Liver (tissue), 9 donors: Measurements from ENCODE around the gene RIMBP2. TPM values are rescaled to one million over a fixed set of nuclear protein-coding genes. Genes with fewer than 3 reads are reported as not detected.

Experiments
- DNase-seq: peaks from one replicate; pipeline ENCODE4 v3.0.0-alpha.2; 2017; ENCODE audit warnings: low spot score
- H3K27ac ChIP-seq, 2 donors: one replicate each; pipeline ENCODE4 v1.7.0; 2013; ENCODE audit warnings: inconsistent platforms in 2 of 2, low read length in 2 of 2, control low read depth in 1 of 2, low read depth in 1 of 2, mild to moderate bottlenecking in 1 of 2
- H3K27me3 ChIP-seq, 4 donors: one replicate each; pipeline versions ENCODE4 v1.6.1 to v1.7.0; 2013; ENCODE audit warnings: low read length in 3 of 4, inconsistent platforms in 1 of 4, mild to moderate bottlenecking in 1 of 4, moderate library complexity in 1 of 4; ENCODE audit not compliant: control insufficient read depth in 4 of 4, insufficient read depth in 4 of 4
- H3K36me3 ChIP-seq, 4 donors: one replicate each; pipeline versions ENCODE4 v1.6.1 to v1.7.0; 2013; ENCODE audit warnings: low read length in 3 of 4, mild to moderate bottlenecking in 3 of 4, low read depth in 1 of 4, moderate library complexity in 1 of 4; ENCODE audit not compliant: control insufficient read depth in 4 of 4, insufficient read depth in 3 of 4
- H3K4me1 ChIP-seq, 4 donors: one replicate each; pipeline versions ENCODE4 v1.6.1 to v1.7.0; 2013; ENCODE audit warnings: low read length in 3 of 4, mild to moderate bottlenecking in 3 of 4, moderate library complexity in 1 of 4; ENCODE audit not compliant: control insufficient read depth in 4 of 4, insufficient read depth in 4 of 4
- H3K4me3 ChIP-seq, 3 donors: one replicate each; pipeline versions ENCODE4 v1.6.1 to v1.7.0; 2013; ENCODE audit warnings: low read length in 3 of 3, control low read depth in 1 of 3, low read depth in 1 of 3, mild to moderate bottlenecking in 1 of 3
- H3K9ac ChIP-seq, 2 donors: one replicate each; pipeline ENCODE4 v1.7.0; 2013; ENCODE audit warnings: low read length in 2 of 2, mild to moderate bottlenecking in 2 of 2, moderate library complexity in 2 of 2, control low read depth in 1 of 2, low read depth in 1 of 2
- H3K9me3 ChIP-seq, 4 donors: one replicate each; pipeline versions ENCODE4 v1.6.1 to v1.7.0; 2013; ENCODE audit warnings: low read length in 3 of 4; ENCODE audit not compliant: control insufficient read depth in 4 of 4
- ATF3 ChIP-seq: IDR thresholded peaks from 2 replicates; pipeline ENCODE4 v1.6.1; 2016; ENCODE audit warnings: antibody characterized with exemption
- CTCF ChIP-seq: fragments of 150-350 bp; IDR thresholded peaks from 2 replicates; pipeline ENCODE4 v1.5.1; 2017; ENCODE audit warnings: improper control_type of control experiment, low read depth, low read length; ENCODE audit not compliant: missing input control
- EGR1 ChIP-seq, 2 donors: IDR thresholded peaks; 2 replicates each; pipeline ENCODE4 v1.6.1; 2016 to 2018; ENCODE audit warnings: antibody characterized with exemption in 2 of 2, low read depth in 2 of 2
- FOXA1 ChIP-seq: IDR thresholded peaks from 2 replicates; pipeline ENCODE4 v1.6.1; 2016; ENCODE audit warnings: antibody characterized with exemption
- FOXA2 ChIP-seq: IDR thresholded peaks from 2 replicates; pipeline ENCODE4 v1.6.1; 2016; ENCODE audit warnings: antibody characterized with exemption
- GABPA ChIP-seq, 2 donors: IDR thresholded peaks in 1 of 2; conservative IDR thresholded peaks in 1 of 2; 2 replicates each; pipeline ENCODE4 v1.6.1; 2016; ENCODE audit warnings: antibody characterized with exemption in 2 of 2, mild to moderate bottlenecking in 1 of 2, moderate library complexity in 1 of 2
- HNF4A ChIP-seq, 2 donors: conservative IDR thresholded peaks; 2 replicates each; pipeline ENCODE4 v1.6.1; 2016; ENCODE audit warnings: antibody characterized with exemption in 2 of 2, mild to moderate bottlenecking in 2 of 2
- JUND ChIP-seq, 2 donors: IDR thresholded peaks; 2 replicates each; pipeline ENCODE4 v1.6.1; 2016; ENCODE audit warnings: antibody characterized with exemption in 2 of 2
- MAX ChIP-seq: IDR thresholded peaks from 2 replicates; pipeline ENCODE4 v1.6.1; 2016; ENCODE audit warnings: antibody characterized with exemption
- NR2F2 ChIP-seq: IDR thresholded peaks from 2 replicates; pipeline ENCODE4 v1.6.1; 2016; ENCODE audit warnings: antibody characterized with exemption
- RAD21 ChIP-seq, 2 donors: IDR thresholded peaks; 2 replicates each; pipeline ENCODE4 v1.6.1; 2016; ENCODE audit warnings: antibody characterized with exemption in 2 of 2, mild to moderate bottlenecking in 2 of 2
- REST ChIP-seq: IDR thresholded peaks from 2 replicates; pipeline ENCODE4 v1.6.1; 2016; ENCODE audit warnings: antibody characterized with exemption, mild to moderate bottlenecking
- SP1 ChIP-seq: IDR thresholded peaks from 2 replicates; pipeline ENCODE4 v1.6.1; 2018; ENCODE audit warnings: antibody characterized with exemption, mild to moderate bottlenecking
- TAF1 ChIP-seq: conservative IDR thresholded peaks from 2 replicates; pipeline ENCODE4 v1.6.1; 2016; ENCODE audit warnings: antibody characterized with exemption, mild to moderate bottlenecking
- YY1 ChIP-seq: IDR thresholded peaks from 2 replicates; pipeline ENCODE4 v1.6.1; 2016; ENCODE audit warnings: antibody characterized with exemption, mild to moderate bottlenecking
- ZBTB33 ChIP-seq: IDR thresholded peaks from 2 replicates; pipeline ENCODE4 v1.6.1; 2016; ENCODE audit warnings: antibody characterized with exemption
- WGBS: extraction: QIAGEN DNeasy Blood & Tissue Kit; methylation state at CpG from one replicate; pipeline ENCODE4 v1.1.7; 2013; 5-methylcytosine and 5-hydroxymethylcytosine counted together
- polyA plus RNA-seq, 2 donors: library from polyadenylated mRNA; stranded (reverse) in 1 of 2; unstranded in 1 of 2; fragments of 200-250 nt in 1 of 2; fragments of >200 nt in 1 of 2; fragmentation: Nextera tagmentation in 1 of 2; extraction: Ambion mirVana in 1 of 2; gene quantifications; one replicate each; pipeline versions ENCODE4 v1.2.1 to v1.2.3, GENCODE V29; 2013 to 2015
- total RNA-seq, 2 donors: library from RNA; depleted of rRNA; stranded (reverse); fragments of >200 nt; gene quantifications; one replicate each; pipeline ENCODE4 v1.2.3, GENCODE V29; 2014
- donor health status: healthy.
- donor health status: healthy.
- donor health status: healthy.
- donor health status: healthy.
- donor health status: healthy.

The RIMBP2 gene
- total and polyA plus RNA-seq, 4 donors: 0.01 to 0.17 (median 0.09) TPM; not detected in 1

- TF ChIP-seq GABPA (IDR thresholded peaks at IDR 0.05 in 1 of 2, conservative IDR thresholded peaks at IDR 0.05 in 1 of 2): no peak
- no peak for TF ChIP-seq CTCF
- TF ChIP-seq FOXA1: no peak
- TF ChIP-seq ATF3: no peak
- Histone ChIP-seq H3K36me3 (no peaks in the 10 kb centered on the region), H3K9me3 (peaks cover 0 to 6% (median 0%) of the 10 kb centered on the region in 4 donors), H3K9ac (no peak overlapping the region), H3K27ac (no peak overlapping the region), H3K27me3 (peaks cover 0 to 4% (median 0%) of the 10 kb centered on the region in 4 donors), H3K4me3 (no peak overlapping the region), H3K4me1 (no peaks in the 10 kb centered on the region)
- no peak for DNase-seq
- 77% methylated on average over 7 of the region's 7 CpGs for WGBS
Observed at GRCh38 chr12:130573766-130574165, 142.3 kb downstream of the RIMBP2 start.

- DNase-seq: no peak
- Histone ChIP-seq H3K36me3 (no peaks in the 10 kb centered on the region), H3K9me3 (peaks cover 0 to 5% (median 0%) of the 10 kb centered on the region in 4 donors), H3K9ac (no peak overlapping the region), H3K27me3 (peaks cover 0 to 4% (median 0%) of the 10 kb centered on the region in 4 donors), H3K4me3 (no peak overlapping the region), H3K27ac (no peak overlapping the region), H3K4me1 (no peaks in the 10 kb centered on the region)
- 84% methylated on average over 14 of the region's 14 CpGs for WGBS
- TF ChIP-seq RAD21 (IDR thresholded peaks at IDR 0.05) (no peak), HNF4A (conservative IDR thresholded peaks at IDR 0.05) (no peak), JUND (IDR thresholded peaks at IDR 0.05) (no peak)
Observed at GRCh38 chr12:130573235-130573634, 142.9 kb downstream of the RIMBP2 start.

GRCh38 chr12:130572553-130572952 is 143.5 kb downstream of the RIMBP2 start:
- Histone ChIP-seq H3K4me1 (no peaks in the 10 kb centered on the region), H3K9ac (no peak overlapping the region), H3K27ac (no peak overlapping the region), H3K27me3 (peaks cover 0 to 4% (median 0%) of the 10 kb centered on the region in 4 donors), H3K9me3 (peaks cover 0 to 3% (median under 1%) of the 10 kb centered on the region in 4 donors), H3K36me3 (no peaks in the 10 kb centered on the region), H3K4me3 (no peak overlapping the region)
- TF ChIP-seq FOXA2: no peak
- TF ChIP-seq FOXA1: no peak
- no peak for TF ChIP-seq GABPA (IDR thresholded peaks at IDR 0.05 in 1 of 2, conservative IDR thresholded peaks at IDR 0.05 in 1 of 2)
- TF ChIP-seq YY1: no peak
- TF ChIP-seq EGR1 (IDR thresholded peaks at IDR 0.05; ENCODE audit: low read depth in 2 of 2): no peak
- TF ChIP-seq MAX: no peak
- no peak for TF ChIP-seq RAD21 (IDR thresholded peaks at IDR 0.05)
- no peak for TF ChIP-seq ZBTB33
- TF ChIP-seq TAF1: no peak
- TF ChIP-seq NR2F2: no peak
- no peak for TF ChIP-seq HNF4A (conservative IDR thresholded peaks at IDR 0.05)
- TF ChIP-seq SP1: no peak
- TF ChIP-seq JUND (IDR thresholded peaks at IDR 0.05): no peak
- TF ChIP-seq CTCF: no peak
- no peak for TF ChIP-seq ATF3
- TF ChIP-seq REST: no peak
- WGBS: 73% methylated on average over 11 of the region's 11 CpGs
- DNase-seq: no peak
